COLO668 (cell line): ENCODE results near the gene SACM1L.
A peak's percentile ranks its signal among the peaks of the same experiment; 100 is the strongest.
"Not testable (repeated sequence)": the region's sequence is repeated elsewhere in the genome, so short reads cannot be mapped to it uniquely, and the experiment has no call there.

Experiments
- DNase-seq: peaks from one replicate; lab custom pipeline; 2025; ENCODE audit not compliant: unreplicated experiment; lab: John Stamatoyannopoulos, UW

The SACM1L gene

GRCh38 chr3:45666757-45667431 lies 22.3 kb upstream of the SACM1L start:
- no peak for DNase-seq

- no peak for DNase-seq
Observed at GRCh38 chr3:45667569-45667934, 21.6 kb upstream of the SACM1L start.

GRCh38 chr3:45670436-45670835 lies 18.8 kb upstream of the SACM1L start:
- DNase-seq: no peak

- DNase-seq: no peak
Observed at GRCh38 chr3:45670991-45671390, 18.2 kb upstream of the SACM1L start.

- DNase-seq: no peak
Observed at GRCh38 chr3:45673273-45673672, 15.9 kb upstream of the SACM1L start.

- DNase-seq: no peak
Observed at GRCh38 chr3:45676325-45677032, 12.7 kb upstream of the SACM1L start.

- no peak for DNase-seq
Observed at GRCh38 chr3:45677033-45677446, 12.2 kb upstream of the SACM1L start.

GRCh38 chr3:45677841-45678240 lies 11.4 kb upstream of the SACM1L start:
- DNase-seq: no peak

GRCh38 chr3:45679805-45680204 lies 9.4 kb upstream of the SACM1L start:
- no peak for DNase-seq

- DNase-seq: no peak
Observed at GRCh38 chr3:45681221-45681620, 8.0 kb upstream of the SACM1L start.

- no peak for DNase-seq
Observed at GRCh38 chr3:45681846-45682245, 7.3 kb upstream of the SACM1L start.

- DNase-seq: no peak
Observed at GRCh38 chr3:45682311-45682710, 6.9 kb upstream of the SACM1L start.

GRCh38 chr3:45682786-45683185 lies 6.4 kb upstream of the SACM1L start:
- DNase-seq: no peak

GRCh38 chr3:45683417-45684326 lies 5.5 kb upstream of the SACM1L start:
- no peak for DNase-seq

GRCh38 chr3:45684327-45684892 lies 4.8 kb upstream of the SACM1L start:
- DNase-seq: peak; percentile 16

GRCh38 chr3:45685722-45686121 lies 3.5 kb upstream of the SACM1L start:
- not testable (repeated sequence) for DNase-seq

- no peak for DNase-seq
Observed at GRCh38 chr3:45686850-45687249, 2.3 kb upstream of the SACM1L start.

- DNase-seq: no peak
Observed at GRCh38 chr3:45687828-45688193, 1.4 kb upstream of the SACM1L start.

GRCh38 chr3:45688194-45688881 lies 858 bp upstream of the SACM1L start:
- DNase-seq: peak; percentile 56

GRCh38 chr3:45689787-45690145 lies 570 bp downstream of the SACM1L start:
- DNase-seq: no peak
